ENCODE measurements around the gene PPT2. TPM values are rescaled to one million over a fixed set of nuclear protein-coding genes. Genes with fewer than 3 reads are reported as not detected.

Gene PPT2
- total and polyA plus RNA-seq, 2 of the 13 experiments (the other 11 are each of a cell fraction or from before 2014, with no cell fraction given), result 39.2 to 61.8 TPM

DNA sequence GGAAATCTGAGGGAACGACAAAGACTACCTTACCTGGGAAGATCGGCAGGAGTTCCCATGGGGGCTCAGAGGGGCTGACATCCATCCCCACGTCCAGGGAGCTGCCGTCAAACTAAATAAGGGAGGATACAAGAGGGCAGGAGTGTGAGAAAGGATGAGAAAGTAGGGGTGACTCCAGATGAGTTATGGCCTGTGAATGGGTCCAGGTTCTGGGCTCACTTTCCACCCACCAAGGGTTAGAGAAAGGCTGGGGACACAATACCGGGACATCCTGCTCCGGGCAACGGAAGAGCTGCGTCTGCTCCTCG is 26.6 kb upstream of the PPT2 start:
- peaks cover 25% of the 10 kb centered on the region for H3K79me2 ChIP-seq (ENCODE audit: insufficient read depth, low read length)
- H3K4me2 ChIP-seq (ENCODE audit: low read depth, low read length), result peak overlapping the region; percentile 93
- no TSS peak for BruUV-seq (replicated peaks)
- no peak overlapping the region for H2AFZ ChIP-seq (ENCODE audit: low read length)
- peak overlapping the region; percentile 81 for H3K27ac ChIP-seq (ENCODE audit: extremely low read length, insufficient read depth, low read length)
- WGBS (ENCODE audit: low lambda C conversion rate), result 13% methylated on average over 9 of the region's 9 CpGs
- H3K27me3 ChIP-seq (ENCODE audit: control insufficient read depth in 1 of 2, insufficient read depth in 2 of 2, low read length in 2 of 2), result no peaks in the 10 kb centered on the region; a peak in 2 of 5 replicates
- DNase-seq (ENCODE audit: low spot score) (no peak), FAIRE-seq (no peak), ATAC-seq (no peak; the same call in 2 of the 3 replicates)
- no peaks in the 10 kb centered on the region for H3K9me3 ChIP-seq (ENCODE audit: low read length)
- peaks cover 0 to 25% of the 10 kb centered on the region in 2 experiments; a peak in 3 of 5 replicates for H3K36me3 ChIP-seq (replicated peaks in 1 of 2; ENCODE audit: control insufficient read depth in 1 of 2, insufficient read depth in 2 of 2, low read length in 2 of 2)
- peak overlapping the region; percentile 86 for H3K9ac ChIP-seq (ENCODE audit: insufficient read depth, low read depth, low read length)
- intact Hi-C loops (cut with micrococcal nuclease; ENCODE audit: unreplicated experiment), result no loop called here
- in situ Hi-C loops (cut with HindIII; ENCODE audit: extremely low pct_ligation_motif_present, low pct_unique_long_range_greater_than_20kb), result no loop called here
- H3K4me1 ChIP-seq (ENCODE audit: insufficient read depth, low read length), result peaks cover 33% of the 10 kb centered on the region
- peak overlapping the region; percentile 95 to 100 (median 99) for H3K4me3 ChIP-seq (replicated peaks in 1 of 3; ENCODE audit: insufficient read depth in 1 of 3, low read depth in 2 of 3, low read length in 3 of 3)
- ChIA-PET CTCF (ENCODE audit: low intra/inter-chr PET ratio, low total read pairs) (no interaction called here), POLR2A (interaction anchor here (1.1 to 4.4 kb wide), 12 partner anchors 8 to 845 kb away, joined by 3 to 35 read pairs (median 13); partner anchors contain the start of genes AGPAT1, PBX2 and PRRT1)
- no peaks in the 10 kb centered on the region for H4K20me1 ChIP-seq (ENCODE audit: insufficient read depth, low read length)
- no peak for TF ChIP-seq PAWR (CRISPR knock-in tag; IDR thresholded peaks at IDR 0.05; ENCODE audit: borderline replicate concordance)
- TF ChIP-seq ZMYM2 (CRISPR knock-in tag; IDR thresholded peaks at IDR 0.05), result no peak
- TF ChIP-seq ZNF773 (CRISPR knock-in tag; IDR thresholded peaks at IDR 0.05; ENCODE audit: borderline replicate concordance), result 0 out of 2 replicates have a peak, but pooled peaks have one; percentile 41
- TF ChIP-seq, protein P1, sequence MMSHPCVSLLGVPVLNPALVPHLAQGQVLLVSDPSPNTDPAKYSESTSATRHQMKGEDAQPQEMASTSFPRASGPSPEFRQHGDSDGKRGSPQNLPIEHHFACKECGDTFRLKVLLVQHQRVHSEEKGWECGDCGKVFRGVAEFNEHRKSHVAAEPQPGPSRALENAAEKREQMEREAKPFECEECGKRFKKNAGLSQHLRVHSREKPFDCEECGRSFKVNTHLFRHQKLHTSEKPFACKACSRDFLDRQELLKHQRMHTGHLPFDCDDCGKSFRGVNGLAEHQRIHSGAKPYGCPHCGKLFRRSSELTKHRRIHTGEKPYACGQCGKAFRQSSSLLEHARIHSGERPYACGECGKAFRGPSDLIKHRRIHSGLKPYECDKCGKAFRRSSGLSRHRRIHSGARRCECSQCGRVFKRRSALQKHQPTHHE (CRISPR knock-in tag; IDR thresholded peaks at IDR 0.05; ENCODE audit: borderline replicate concordance), result 0 out of 2 replicates have a peak, but pooled peaks have one; percentile 60
- TF ChIP-seq ZNF766 (CRISPR knock-in tag; IDR thresholded peaks at IDR 0.05; ENCODE audit: borderline replicate concordance), result 0 out of 2 replicates have a peak, but pooled peaks have one; percentile 21
- TF ChIP-seq ZSCAN9 (CRISPR knock-in tag; IDR thresholded peaks at IDR 0.05; ENCODE audit: borderline replicate concordance), result no peak
- TF ChIP-seq YEATS4 (CRISPR knock-in tag; IDR thresholded peaks at IDR 0.05; ENCODE audit: borderline replicate concordance), result 0 out of 2 replicates have a peak, but pooled peaks have one; percentile 1
- TF ChIP-seq KLF12 (CRISPR knock-in tag; IDR thresholded peaks at IDR 0.05; ENCODE audit: borderline replicate concordance), result 0 out of 2 replicates have a peak, but pooled peaks have one; percentile 40
- no peak for TF ChIP-seq SIX1 (CRISPR knock-in tag; IDR thresholded peaks at IDR 0.05; ENCODE audit: borderline replicate concordance)
- TF ChIP-seq ZNF564 (CRISPR knock-in tag; IDR thresholded peaks at IDR 0.05), result no peak
- no peak for TF ChIP-seq PHF20 (CRISPR knock-in tag; IDR thresholded peaks at IDR 0.05)
- TF ChIP-seq, protein P2, sequence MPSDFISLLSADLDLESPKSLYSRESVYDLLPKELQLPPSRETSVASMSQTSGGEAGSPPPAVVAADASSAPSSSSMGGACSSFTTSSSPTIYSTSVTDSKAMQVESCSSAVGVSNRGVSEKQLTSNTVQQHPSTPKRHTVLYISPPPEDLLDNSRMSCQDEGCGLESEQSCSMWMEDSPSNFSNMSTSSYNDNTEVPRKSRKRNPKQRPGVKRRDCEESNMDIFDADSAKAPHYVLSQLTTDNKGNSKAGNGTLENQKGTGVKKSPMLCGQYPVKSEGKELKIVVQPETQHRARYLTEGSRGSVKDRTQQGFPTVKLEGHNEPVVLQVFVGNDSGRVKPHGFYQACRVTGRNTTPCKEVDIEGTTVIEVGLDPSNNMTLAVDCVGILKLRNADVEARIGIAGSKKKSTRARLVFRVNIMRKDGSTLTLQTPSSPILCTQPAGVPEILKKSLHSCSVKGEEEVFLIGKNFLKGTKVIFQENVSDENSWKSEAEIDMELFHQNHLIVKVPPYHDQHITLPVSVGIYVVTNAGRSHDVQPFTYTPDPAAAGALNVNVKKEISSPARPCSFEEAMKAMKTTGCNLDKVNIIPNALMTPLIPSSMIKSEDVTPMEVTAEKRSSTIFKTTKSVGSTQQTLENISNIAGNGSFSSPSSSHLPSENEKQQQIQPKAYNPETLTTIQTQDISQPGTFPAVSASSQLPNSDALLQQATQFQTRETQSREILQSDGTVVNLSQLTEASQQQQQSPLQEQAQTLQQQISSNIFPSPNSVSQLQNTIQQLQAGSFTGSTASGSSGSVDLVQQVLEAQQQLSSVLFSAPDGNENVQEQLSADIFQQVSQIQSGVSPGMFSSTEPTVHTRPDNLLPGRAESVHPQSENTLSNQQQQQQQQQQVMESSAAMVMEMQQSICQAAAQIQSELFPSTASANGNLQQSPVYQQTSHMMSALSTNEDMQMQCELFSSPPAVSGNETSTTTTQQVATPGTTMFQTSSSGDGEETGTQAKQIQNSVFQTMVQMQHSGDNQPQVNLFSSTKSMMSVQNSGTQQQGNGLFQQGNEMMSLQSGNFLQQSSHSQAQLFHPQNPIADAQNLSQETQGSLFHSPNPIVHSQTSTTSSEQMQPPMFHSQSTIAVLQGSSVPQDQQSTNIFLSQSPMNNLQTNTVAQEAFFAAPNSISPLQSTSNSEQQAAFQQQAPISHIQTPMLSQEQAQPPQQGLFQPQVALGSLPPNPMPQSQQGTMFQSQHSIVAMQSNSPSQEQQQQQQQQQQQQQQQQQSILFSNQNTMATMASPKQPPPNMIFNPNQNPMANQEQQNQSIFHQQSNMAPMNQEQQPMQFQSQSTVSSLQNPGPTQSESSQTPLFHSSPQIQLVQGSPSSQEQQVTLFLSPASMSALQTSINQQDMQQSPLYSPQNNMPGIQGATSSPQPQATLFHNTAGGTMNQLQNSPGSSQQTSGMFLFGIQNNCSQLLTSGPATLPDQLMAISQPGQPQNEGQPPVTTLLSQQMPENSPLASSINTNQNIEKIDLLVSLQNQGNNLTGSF (CRISPR knock-in tag; IDR thresholded peaks at IDR 0.05), result 0 out of 2 replicates have a peak, but pooled peaks have one; percentile 13
- TF ChIP-seq, protein P3, sequence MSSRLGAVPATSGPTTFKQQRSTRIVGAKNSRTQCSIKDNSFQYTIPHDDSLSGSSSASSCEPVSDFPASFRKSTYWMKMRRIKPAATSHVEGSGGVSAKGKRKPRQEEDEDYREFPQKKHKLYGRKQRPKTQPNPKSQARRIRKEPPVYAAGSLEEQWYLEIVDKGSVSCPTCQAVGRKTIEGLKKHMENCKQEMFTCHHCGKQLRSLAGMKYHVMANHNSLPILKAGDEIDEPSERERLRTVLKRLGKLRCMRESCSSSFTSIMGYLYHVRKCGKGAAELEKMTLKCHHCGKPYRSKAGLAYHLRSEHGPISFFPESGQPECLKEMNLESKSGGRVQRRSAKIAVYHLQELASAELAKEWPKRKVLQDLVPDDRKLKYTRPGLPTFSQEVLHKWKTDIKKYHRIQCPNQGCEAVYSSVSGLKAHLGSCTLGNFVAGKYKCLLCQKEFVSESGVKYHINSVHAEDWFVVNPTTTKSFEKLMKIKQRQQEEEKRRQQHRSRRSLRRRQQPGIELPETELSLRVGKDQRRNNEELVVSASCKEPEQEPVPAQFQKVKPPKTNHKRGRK (CRISPR knock-in tag; IDR thresholded peaks at IDR 0.05), result no peak
- peak; percentile 16; the same call in 1 of the 2 replicates for TF ChIP-seq ISL2 (CRISPR knock-in tag; IDR thresholded peaks at IDR 0.05)
- TF ChIP-seq PLRG1 (conservative IDR thresholded peaks at IDR 0.05), result no peak
- TF ChIP-seq SATB2 (CRISPR knock-in tag; IDR thresholded peaks at IDR 0.05), result 0 out of 2 replicates have a peak, but pooled peaks have one; percentile 68
- 0 out of 2 replicates have a peak, but pooled peaks have one; percentile 11 for TF ChIP-seq ZNF629 (CRISPR knock-in tag; conservative IDR thresholded peaks at IDR 0.05)
- TF ChIP-seq HOXA7 (CRISPR knock-in tag; IDR thresholded peaks at IDR 0.05), result no peak
